GM18511 (cell line): ENCODE results near the gene ARHGEF10L.

ENCODE experiments used
- ATAC-seq: cut with Tn5 transposase; IDR thresholded peaks from one replicate; pipeline ENCODE4 v1.9.1; 2021; ENCODE audit warnings: mild to moderate bottlenecking, moderate library complexity; ENCODE audit not compliant: unreplicated experiment

The ARHGEF10L gene

GRCh38 chr1:17546946-17547670 is 7.6 kb downstream of the ARHGEF10L start:
- ATAC-seq, result no peak

- no peak for ATAC-seq
These were observed 9.9 kb downstream of the ARHGEF10L start for GRCh38 chr1:17549384-17549783.

DNA sequence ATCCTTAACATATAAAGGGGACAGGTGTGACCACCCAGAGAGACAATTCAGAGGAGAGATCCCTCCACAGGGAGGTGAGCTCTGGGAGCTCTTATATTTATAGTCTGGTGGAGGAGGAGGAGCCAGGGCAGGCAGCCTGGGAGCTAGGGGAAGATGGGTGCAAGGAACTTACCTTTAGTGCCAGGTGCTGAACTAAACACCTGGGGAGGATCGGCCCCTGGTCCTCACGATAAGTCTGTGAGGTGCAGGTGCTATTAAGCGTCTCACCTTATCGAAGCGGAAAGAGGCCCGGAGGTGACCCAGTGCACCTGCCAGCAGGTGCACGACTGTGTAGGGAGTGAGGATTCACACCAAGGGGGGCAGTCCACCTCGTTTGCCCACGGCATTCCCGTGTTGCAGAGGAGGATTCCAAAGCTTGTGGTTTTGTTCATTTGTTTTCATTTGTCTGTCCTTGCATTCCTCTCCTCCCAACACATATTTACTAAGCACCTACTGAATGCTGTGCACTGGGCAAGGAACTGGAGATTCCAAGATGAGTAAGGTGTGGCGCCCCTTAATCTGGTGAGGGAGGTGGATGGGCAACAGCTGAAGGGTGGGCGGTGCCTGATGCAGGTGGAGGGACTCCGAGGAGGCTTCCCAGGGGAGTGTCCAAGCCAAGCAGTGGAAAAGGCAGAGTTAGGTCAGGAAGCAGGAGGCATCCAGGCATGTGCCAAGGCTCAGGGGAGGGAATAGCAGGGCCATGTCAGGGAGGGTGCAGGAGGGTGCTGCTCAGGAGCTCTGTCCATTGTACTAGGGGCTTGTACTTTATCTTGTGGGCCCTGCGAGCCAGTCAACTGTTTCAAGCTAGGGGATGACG is 11.5 kb downstream of the ARHGEF10L start:
- ATAC-seq, result no peak

DNA sequence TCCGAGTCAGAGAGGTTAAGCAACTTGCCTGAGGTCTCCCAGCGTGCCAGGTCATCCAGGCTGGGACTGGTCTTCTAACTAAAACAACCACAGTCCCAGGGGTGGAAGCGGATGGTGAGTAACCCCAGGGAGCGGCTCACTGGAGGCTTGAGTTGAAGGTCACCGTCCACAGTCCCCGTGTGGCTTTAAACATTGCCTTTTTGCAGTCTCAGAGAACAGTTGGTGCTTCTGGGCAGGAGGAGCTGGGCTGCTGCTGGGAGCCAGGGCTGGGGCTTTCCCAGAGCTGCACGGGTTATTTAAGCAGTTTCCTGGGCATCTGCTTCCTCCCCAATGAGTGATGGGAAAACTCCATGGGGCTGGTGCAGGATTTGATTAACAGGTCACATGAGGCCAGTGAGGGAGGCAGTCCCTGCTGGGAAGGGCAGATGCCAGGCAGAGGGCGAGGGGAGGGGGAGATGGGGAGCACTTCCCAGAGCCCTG is 12.3 kb downstream of the ARHGEF10L start:
- no peak for ATAC-seq

- no peak for ATAC-seq
These were observed 14.6 kb downstream of the ARHGEF10L start for GRCh38 chr1:17553975-17554700.

- no peak for ATAC-seq
These were observed 15.5 kb downstream of the ARHGEF10L start for GRCh38 chr1:17554954-17555353.

DNA sequence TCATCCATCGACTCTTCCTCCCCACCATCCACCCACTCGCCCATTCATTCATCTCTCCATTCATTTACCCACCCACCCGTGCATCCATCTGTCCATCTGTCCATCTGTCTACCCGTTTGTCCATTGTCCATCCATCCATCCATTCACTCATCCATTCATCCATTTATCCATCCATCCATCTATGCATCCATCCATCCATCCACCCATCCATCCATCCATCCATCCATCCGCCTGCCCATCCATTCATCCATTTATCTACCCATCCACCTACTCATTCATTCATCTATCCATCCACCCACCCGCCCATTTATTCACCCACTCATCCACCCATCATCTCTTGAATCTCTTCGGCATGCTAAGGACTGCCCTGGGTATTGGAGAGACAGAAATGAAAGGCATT is 18.5 kb downstream of the ARHGEF10L start:
- no peak for ATAC-seq

- ATAC-seq, result no peak
These were observed 19.0 kb downstream of the ARHGEF10L start for GRCh38 chr1:17558541-17558940.

DNA sequence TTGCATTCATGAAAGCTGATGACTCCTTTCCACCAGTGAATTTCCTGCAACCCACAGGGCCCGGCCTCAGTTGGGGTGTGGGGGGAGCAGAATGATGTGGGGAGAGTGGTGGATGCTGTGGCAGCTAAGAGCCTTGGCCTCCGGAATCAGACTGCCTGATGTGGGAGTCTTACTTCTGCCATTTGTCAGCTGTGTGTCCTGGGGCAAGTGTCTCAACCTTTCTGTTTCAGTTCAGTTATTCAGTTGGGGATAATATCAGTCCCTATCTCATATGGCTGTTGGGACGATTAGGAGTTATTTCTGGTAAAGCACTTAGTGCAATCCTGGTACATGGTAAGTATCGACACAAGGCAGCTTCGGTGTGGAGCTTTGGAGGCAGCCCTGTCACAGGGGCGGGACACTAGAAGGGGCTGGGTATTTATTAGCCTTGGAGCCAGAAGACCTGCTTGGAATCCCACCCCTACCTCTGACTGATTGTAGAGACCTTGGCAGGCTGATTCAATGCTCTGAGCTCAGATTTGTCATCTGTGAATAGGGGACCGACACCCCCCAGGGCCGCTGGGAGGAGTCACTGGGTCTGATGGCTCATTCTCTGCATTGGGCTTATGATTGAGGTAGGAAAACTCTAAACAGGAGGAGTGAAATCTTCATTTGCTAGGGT is 19.6 kb downstream of the ARHGEF10L start:
- ATAC-seq, result no peak

- ATAC-seq, result no peak
These were observed 20.3 kb downstream of the ARHGEF10L start for GRCh38 chr1:17559615-17560419.

DNA sequence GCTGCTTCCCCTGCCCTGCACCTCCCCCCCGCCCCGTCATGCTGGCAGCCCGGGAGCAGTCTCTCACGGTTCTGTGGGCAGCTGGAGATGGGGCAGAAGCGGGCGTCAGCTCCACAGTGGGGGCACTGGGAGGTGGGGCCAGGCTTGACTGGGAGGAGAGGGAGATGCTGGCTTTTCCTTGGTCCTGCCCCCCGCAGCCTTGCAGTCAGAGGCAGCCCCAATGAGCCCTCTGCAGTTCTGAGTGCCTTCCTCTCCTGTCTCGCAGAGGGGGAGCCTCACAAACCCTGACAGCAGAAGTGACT is 21.7 kb downstream of the ARHGEF10L start:
- no peak for ATAC-seq

DNA sequence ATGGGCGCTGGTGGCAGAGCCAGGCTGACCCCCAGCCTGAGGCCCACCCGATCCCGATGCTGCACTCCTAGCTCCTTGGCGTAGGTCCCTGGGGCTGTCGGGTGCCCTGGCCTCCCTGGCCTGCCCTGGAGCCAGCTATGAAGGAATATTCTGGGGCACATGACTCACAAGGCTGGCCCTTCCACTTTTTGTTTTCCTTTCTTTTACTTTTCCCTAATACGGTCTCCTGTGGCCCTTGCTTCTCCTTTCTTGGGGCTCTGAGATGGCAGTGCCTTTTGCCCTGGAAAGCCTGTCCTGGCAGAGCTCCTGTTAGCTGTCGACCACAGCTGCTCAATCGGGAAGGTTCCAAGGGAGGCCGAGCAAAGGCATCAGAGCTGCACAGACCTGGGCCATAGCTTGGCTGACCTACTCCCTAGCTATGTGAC is 22.1 kb downstream of the ARHGEF10L start:
- ATAC-seq, result no peak

GRCh38 chr1:17562375-17562774 is 22.9 kb downstream of the ARHGEF10L start:
- ATAC-seq, result no peak

- no peak for ATAC-seq
These were observed 24.2 kb downstream of the ARHGEF10L start for GRCh38 chr1:17563494-17564281.

GRCh38 chr1:17564458-17565393 is 25.2 kb downstream of the ARHGEF10L start:
- no peak for ATAC-seq

DNA sequence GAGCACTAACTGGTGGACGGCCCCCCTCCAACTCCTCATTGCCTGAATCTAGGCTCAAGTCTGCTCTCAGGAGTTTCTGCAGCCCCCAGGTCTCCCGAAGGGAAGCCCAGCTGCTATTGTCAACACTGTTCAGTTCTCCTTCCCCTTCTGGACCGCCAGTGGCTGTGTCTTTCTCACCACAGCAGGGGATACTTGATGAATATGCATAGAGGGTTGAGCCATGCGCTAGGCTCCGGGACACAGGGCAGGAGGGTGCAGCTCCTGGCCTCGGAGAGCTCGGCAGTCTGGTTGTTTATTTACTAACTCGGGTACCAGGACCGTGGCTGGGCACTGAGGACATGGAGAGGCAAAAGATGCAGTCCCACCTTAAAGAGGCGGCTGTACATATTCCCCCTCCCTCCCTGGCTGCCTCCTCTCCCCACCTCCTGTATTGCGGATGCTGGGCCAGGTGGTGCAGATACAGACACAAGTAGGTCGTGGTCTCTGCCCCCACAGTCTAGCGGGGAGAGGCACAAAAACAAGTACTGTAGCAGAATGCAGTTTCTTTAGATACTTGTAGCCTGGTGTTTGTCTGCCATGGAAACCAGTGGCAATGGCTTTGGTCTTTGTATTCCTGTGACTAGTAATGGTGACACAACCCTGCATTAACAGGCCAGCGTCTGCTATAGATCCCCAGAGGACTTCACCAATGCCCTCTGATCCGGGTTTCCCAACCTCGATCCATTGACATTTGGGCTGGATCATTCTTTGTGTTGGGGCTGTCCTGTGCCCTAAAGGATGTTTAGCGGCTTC is 26.2 kb downstream of the ARHGEF10L start:
- no peak for ATAC-seq

DNA sequence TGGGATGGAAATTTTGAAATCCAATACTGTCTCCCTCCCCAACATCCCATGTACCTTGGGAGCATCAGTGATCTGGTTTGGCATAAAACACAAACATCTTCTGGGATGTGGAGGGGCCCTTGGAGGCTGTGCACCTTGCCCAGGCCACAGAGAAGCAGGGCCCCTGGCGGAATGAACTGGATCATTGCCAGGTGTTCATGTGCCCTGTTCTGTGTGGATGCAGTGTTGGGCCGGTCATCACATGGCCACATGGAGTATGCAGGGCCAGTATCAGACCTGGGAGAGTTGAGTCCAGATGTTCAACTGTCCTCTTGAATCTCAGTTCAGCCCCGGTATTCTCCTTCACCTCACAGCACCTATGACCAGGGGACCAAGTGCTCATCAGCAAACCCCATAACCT is 26.9 kb downstream of the ARHGEF10L start:
- ATAC-seq, result no peak

- no peak for ATAC-seq
These were observed 27.4 kb downstream of the ARHGEF10L start for GRCh38 chr1:17566892-17567291.
